Gastroesophageal sphincter (tissue), 3 donors: ENCODE data around the gene TMIE.

ENCODE experiments used
- CTCF ChIP-seq, 4 experiments: fragments of 200-600 bp in 2 of 4; fragments of 450-650 bp in 2 of 4; sonication (generic) in 1 of 4; IDR thresholded peaks; one replicate each; pipeline ENCODE4 v1.5.1; 2017 to 2019; ENCODE audit warnings: antibody characterized with exemption in 4 of 4, mild to moderate bottlenecking in 2 of 4, moderate library complexity in 2 of 4
- EP300 ChIP-seq: sonication (generic); formaldehyde crosslinking; IDR thresholded peaks from one replicate; pipeline ENCODE4 v1.6.1; 2017; ENCODE audit warnings: antibody characterized with exemption, mild to moderate bottlenecking
- POLR2A ChIP-seq, 2 donors: fragments of 450-650 bp; IDR thresholded peaks; one replicate each; pipeline ENCODE4 v1.6.1; 2017; ENCODE audit warnings: antibody characterized with exemption in 2 of 2, mild to moderate bottlenecking in 2 of 2, moderate library complexity in 1 of 2
- POLR2AphosphoS5 ChIP-seq: sonication (generic); formaldehyde crosslinking; IDR thresholded peaks from one replicate; pipeline ENCODE4 v1.6.1; 2017; ENCODE audit warnings: antibody characterized with exemption

DNA sequence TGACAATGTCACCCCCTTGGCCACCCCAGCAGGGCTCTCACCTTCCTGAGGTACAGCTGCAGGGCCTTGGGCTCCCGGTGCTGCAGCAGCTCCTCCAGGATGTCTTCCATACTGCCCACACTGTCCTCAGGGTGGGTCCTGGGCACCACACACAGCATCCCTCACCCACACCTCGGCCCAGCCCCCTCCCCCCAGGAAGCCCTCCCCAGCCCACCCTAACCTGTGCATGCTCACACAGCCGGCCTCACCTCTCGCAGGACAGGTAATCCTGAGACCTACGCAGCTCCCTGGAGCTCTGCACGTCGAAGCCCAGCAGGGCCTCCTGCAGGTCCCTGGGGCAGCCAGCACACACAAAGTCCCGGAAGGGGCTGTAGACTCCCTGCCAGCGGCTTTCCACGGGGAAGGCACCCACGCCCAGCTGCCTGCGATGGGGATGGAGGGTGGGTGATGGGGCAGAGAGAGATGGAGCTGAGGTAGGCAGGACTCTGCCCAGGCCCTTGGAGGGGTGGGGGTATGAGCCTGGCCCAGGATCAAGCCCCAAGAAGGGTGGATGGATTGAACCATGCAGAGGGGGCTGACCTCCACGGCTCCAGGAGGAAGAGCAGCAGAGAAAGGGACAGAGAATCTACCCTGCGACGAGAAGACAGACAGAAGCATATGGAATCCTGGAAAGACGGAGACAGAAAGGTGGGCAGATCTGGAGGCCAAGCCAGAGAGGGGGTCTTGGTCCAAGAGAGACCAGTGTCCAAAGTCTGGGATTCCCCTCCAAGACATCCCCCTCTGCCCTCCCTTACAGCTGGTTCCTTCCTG, 24.4 kb upstream of the TMIE start:
- TF ChIP-seq CTCF (IDR thresholded peaks at IDR 0.05) (no peak), POLR2AphosphoS5 (no peak), EP300 (no peak), POLR2A (IDR thresholded peaks at IDR 0.05) (no peak)
